Cardiac atrium fibroblast (primary cell): Measurements from ENCODE around the gene IQSEC2. TPM values are rescaled to one million over a fixed set of nuclear protein-coding genes. Genes with fewer than 3 reads are reported as not detected.

Experiments
- total RNA-seq: library from RNA; depleted of rRNA; stranded (reverse); fragments of >200 nt; gene quantifications from 2 replicates; pipeline ENCODE4 v1.2.3, GENCODE V29; 2015

IQSEC2 gene
- 7.2 and 7.9 TPM in 2 replicates for total RNA-seq

DNA sequence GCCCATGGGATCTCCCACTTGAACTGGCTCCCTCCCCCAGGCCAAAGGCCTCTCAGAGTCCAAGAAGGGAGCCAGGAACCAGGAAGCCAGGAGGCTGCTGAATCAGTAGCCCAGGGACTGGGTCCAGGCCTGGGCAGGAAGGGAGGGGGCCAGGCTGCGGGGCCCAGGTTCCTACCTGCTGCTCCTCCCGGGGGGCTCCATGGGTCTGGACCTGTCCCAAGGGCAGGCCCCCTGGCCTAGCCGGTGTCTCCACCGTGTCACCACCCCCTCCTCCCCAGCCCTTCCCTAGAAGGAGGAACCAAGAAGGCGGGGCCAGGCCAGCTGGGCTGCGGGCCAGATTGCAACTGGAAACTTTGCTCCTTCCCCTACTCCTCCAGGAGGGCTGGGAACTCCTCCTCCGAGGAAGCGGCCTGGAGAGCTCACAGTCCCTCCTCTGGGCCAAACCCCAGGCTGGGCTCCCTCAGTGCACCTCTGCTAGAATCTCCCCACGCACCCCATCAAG, at the start of gene IQSEC2:
IQSEC2 (minus strand) TSS at position 264 of the 502 bp plus-strand sequence.

DNA sequence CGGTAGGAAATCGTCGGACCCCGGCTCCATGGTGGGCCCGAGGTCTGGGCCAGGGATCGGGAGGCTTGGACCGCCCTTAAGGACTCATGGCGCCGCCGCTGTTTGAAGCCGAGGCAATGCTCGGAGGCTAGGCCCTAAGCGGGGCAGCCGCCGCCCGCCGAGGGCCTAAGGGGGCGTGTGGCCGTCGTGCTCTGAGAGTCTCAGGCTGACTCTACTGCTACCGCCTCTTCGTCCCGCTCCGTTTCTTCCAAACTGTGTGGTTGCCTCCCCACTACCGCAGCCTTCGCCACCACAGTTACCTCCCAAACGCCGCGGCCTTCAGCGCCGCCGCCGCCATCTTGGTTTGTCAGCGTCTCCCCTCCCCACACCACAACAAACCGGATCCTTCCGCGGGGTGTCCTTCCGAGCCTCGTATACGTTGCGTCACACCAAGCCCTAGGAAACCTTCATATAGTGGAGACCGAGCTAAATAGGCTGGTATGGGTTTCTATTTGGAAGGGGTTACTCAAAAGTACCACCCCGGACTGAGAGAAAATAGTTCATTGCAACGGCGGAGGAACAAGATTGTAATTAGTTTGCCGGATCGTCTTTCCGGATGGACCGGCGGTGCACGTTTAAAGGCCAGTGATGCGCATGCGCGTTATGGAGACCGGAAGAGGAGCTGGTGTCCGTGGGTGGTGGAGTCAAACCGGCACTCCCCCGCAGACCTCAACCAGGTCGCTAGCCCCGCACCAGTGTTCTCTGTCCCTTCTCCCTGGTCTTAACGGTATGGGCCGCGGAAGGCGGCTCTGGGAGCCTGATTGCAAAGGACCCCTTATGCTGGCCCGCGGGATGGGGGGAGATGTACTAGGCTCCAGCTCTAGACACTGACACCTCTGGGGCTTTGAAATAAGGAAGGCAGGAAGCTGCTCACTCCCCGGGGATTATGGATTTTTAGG, 56.3 kb downstream of the IQSEC2 start, which contains the start of gene KDM5C:
KDM5C (minus strand) TSS at position 348 of the 938 bp plus-strand sequence; CDS start at position 30, 318 bp downstream.

Other genes starting within 250 kb of the IQSEC2 start
- gene GPR173, start 232.8 kb downstream of the IQSEC2 start, total RNA-seq, result 1.3 TPM in 2 replicates
- 11.4 and 23.8 TPM in 2 replicates for gene TSPYL2, start 199.2 kb downstream of the IQSEC2 start, total RNA-seq
- gene KANTR, start 187.4 kb downstream of the IQSEC2 start, total RNA-seq, result 1.3 and 2.8 TPM in 2 replicates
- gene KDM5C, start 56.4 kb downstream of the IQSEC2 start, total RNA-seq, result 40.1 and 82.9 TPM in 2 replicates
- gene SMC1A, start 141.1 kb upstream of the IQSEC2 start, total RNA-seq, result 10.5 and 13.5 TPM in 2 replicates
- gene RIBC1, start 141.3 kb upstream of the IQSEC2 start, total RNA-seq, result 0.16 TPM in 1 of 2 replicates, not detected in the other
- gene HSD17B10, start 152.8 kb upstream of the IQSEC2 start, total RNA-seq, result 89.4 and 123 TPM in 2 replicates